HG02798 (cell line): ENCODE measurements around the gene RPP25.
"Not testable (repeated sequence)": the region's sequence is repeated elsewhere in the genome, so short reads cannot be mapped to it uniquely, and the experiment has no call there.

ENCODE experiments used
- ATAC-seq: cut with Tn5 transposase; IDR thresholded peaks from one replicate; pipeline ENCODE4 v1.9.1; 2021; ENCODE audit warnings: mild to moderate bottlenecking; ENCODE audit not compliant: unreplicated experiment, poor library complexity

Gene RPP25

GRCh38 chr15:74964794-74965193, 8.2 kb upstream of the RPP25 start:
- ATAC-seq: no peak

- no peak for ATAC-seq
These were observed 6.6 kb upstream of the RPP25 start for GRCh38 chr15:74963213-74963612.

- no peak for ATAC-seq
These were observed 6.1 kb upstream of the RPP25 start for GRCh38 chr15:74962671-74963070.

- ATAC-seq: no peak
These were observed 5.6 kb upstream of the RPP25 start for GRCh38 chr15:74962219-74962618.

- no peak for ATAC-seq
These were observed 5.0 kb upstream of the RPP25 start for GRCh38 chr15:74961616-74962015.

GRCh38 chr15:74960995-74961588, 4.5 kb upstream of the RPP25 start:
- ATAC-seq: no peak

GRCh38 chr15:74960286-74960685, 3.7 kb upstream of the RPP25 start:
- ATAC-seq: no peak

GRCh38 chr15:74959586-74959939, 3.0 kb upstream of the RPP25 start:
- ATAC-seq: no peak

GRCh38 chr15:74958908-74959585, 2.5 kb upstream of the RPP25 start:
- no peak for ATAC-seq

- ATAC-seq: no peak
These were observed 1.8 kb upstream of the RPP25 start for GRCh38 chr15:74958320-74958907.

GRCh38 chr15:74957476-74958035, 984 bp upstream of the RPP25 start:
- ATAC-seq: no peak

GRCh38 chr15:74955796-74956647, 550 bp downstream of the RPP25 start:
- peak; percentile 34 for ATAC-seq

GRCh38 chr15:74955017-74955416, 1.6 kb downstream of the RPP25 start:
- no peak for ATAC-seq

GRCh38 chr15:74954515-74954914, 2.1 kb downstream of the RPP25 start:
- ATAC-seq: no peak

- ATAC-seq: no peak
These were observed 5.6 kb downstream of the RPP25 start for GRCh38 chr15:74951006-74951405.

GRCh38 chr15:74950078-74950908, 6.3 kb downstream of the RPP25 start:
- ATAC-seq: no peak

- ATAC-seq: peak; percentile 92
These were observed 18.8 kb downstream of the RPP25 start, which contains the start of gene COX5A for GRCh38 chr15:74937590-74938371. Gene COX5A, minus strand, starts transcription at chr15:74938073. Its CDS starts 59 bp downstream, at chr15:74938014.

GRCh38 chr15:74937272-74937589, 19.3 kb downstream of the RPP25 start:
- ATAC-seq: no peak

- ATAC-seq: not testable (repeated sequence)
These were observed 21.4 kb downstream of the RPP25 start for GRCh38 chr15:74935193-74935592.
